NCI-H510A (cell line): ENCODE measurements around the gene NR3C1.

Experiments
- DNase-seq: peaks from one replicate; lab custom pipeline; 2025; lab: John Stamatoyannopoulos, UW

Gene NR3C1

DNA sequence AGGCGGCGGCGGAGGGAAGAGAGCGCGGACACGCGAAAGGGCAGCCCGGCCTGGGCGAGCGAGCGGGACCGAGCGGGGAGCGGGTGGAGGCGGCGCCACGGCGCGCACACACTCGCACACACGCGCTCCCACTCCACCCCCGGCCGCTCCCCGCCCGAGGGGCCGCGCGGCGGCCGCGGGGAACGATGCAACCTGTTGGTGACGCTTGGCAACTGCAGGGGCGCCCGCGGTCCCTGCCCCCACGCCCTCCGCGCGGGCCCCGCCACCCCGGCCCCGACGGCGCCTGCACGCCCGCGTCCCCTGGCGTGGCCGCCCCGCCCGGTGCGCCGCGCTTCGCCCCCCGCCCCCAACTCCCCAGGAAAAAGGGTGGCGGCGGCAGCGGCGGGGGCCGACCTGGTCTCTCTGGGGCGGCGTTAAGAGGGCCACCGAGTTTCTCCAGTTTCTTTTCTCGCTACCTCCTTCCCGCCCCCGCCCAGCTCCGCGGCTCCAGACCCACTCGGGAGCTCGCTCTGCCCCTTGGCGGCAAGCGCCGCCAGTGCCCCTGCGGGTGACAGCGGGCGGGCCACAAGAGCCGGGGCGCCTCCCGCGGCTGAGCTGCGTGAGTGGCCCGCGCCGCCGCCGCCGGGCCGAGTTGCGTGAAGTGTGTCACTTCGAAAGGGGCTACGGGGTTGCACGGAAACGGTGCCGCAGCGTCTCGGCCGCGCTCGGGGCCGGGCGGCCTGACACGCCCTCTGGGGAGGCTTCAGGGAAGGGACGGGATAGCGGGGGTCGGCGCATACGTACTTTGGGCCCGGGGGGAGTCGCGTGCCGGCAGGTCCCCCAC lies at the start of gene NR3C1:
NR3C1 (minus strand) TSS at position 94 of the 823 bp plus-strand sequence. CDS start 2,847 bp downstream, outside the sequence.
- DNase-seq, result peak; percentile 59

DNA sequence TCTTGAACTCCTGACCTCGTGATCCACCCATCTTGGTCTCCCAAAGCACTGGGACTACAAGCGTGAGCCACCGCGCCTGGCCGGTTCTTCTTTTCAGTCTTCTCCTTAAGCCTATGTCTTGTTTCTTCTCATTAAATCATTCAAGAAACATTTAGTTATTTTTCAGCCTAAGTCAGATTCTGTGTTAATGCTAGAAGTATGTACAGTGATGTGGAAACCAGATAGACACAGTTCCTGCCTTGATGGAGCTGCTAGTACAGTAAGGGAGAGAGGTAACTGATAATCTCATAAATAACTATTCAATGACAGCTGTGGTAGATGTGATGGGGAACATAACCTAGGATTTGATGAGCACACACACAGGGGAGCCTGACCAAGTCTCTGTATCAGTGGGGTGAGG lies 46.3 kb upstream of the NR3C1 start:
- no peak for DNase-seq

DNA sequence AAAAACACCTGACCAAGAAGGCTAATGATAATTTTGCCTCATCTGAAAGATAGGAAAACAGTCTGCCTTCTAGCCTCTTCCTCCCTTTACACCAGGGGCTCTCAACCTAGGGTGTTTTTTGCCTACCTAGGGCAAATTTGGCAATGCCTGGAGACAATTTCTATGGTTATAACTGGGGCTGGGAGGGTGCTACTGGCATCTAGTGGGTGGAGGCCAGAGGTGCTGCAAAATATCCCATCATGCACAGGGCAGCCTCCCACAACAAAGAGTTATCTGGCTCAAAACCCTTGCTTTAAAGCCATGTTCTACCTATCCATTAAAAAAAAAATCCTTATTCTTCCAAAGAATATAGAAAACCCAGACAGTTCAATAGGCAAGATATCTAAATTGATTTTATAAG lies 45.0 kb upstream of the NR3C1 start:
- no peak for DNase-seq

- no peak for DNase-seq
Observed at GRCh38 chr5:143447983-143448382, 44.5 kb upstream of the NR3C1 start.

- no peak for DNase-seq
Observed at GRCh38 chr5:143446535-143447226, 43.2 kb upstream of the NR3C1 start.

DNA sequence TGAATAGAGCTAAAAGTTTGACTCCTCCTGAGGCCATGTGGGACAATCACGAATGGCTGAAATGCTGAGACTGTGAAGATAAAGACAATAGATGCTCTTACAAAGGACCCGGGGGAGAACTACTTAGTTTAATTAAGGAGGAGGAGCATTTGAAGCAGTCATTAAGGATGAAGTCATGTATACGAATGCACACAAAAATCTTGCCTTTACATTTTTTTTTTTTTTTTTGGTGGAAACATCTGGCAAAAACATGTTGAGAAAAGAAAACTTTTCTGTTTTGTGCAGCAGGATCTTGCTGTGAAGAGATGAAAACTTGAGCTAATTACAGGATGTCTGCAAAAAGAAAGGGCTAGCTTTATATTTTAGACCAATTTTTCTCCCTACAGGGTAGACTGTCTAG lies 42.3 kb upstream of the NR3C1 start:
- DNase-seq, result no peak

- DNase-seq, result no peak
Observed at GRCh38 chr5:143443330-143443729, 39.8 kb upstream of the NR3C1 start.

GRCh38 chr5:143442385-143442784 lies 38.9 kb upstream of the NR3C1 start:
- no peak for DNase-seq

DNA sequence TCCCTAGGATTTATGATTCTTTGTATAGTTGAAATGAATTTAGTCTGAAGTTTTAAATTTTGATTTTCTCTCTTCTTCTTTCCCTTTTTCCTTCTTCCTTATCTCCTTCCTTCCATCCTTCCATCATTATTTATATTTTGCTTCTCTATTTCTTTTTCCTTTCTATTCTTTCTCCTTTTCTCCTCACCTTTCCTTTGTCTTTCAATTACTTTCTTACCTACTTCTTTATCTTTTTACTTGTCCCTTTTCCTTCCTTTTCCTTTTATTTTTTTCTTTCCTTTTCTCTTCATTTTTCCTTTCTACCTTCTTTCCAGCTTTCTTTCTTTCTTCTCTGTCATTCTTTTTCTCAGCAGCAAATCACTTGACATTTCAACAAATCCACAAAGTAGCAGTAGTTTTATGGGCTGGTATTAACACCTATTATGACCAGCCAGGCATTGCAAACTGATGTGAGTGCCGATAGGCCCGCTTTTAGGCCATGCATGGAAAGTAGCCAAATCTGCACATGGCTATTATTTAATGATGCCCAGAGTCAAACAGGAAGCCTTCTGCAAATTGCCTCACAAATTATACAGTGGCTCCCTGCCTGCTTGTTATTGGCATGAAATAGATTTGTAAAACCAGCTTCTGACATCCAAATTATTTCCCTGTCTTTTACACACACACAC lies 37.1 kb upstream of the NR3C1 start:
- DNase-seq, result no peak

- DNase-seq, result no peak
Observed at GRCh38 chr5:143437666-143438273, 34.3 kb upstream of the NR3C1 start.

DNA sequence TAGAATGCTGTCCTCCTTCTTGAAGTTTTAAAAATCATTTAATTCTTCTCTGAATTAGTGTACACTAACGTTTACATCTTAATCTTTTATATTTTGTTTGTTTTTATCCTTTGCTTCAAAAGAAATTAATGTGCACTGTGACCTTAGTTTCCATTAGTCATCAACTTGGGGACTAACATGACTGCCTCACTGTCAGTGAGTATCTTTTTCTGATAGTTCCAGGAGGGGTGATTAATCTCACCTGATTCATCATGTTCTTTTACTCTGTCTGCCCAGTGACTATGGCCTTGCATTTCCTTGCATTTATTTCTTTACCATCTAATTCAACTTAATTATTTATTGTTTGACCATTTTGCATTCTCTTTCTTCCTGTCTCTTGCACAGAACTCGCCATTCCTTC lies 33.4 kb upstream of the NR3C1 start:
- DNase-seq, result no peak

GRCh38 chr5:143435210-143435657 lies 31.7 kb upstream of the NR3C1 start:
- no peak for DNase-seq

GRCh38 chr5:143434261-143435209 lies 31.0 kb upstream of the NR3C1 start:
- DNase-seq, result no peak

GRCh38 chr5:143433670-143434069 lies 30.2 kb upstream of the NR3C1 start:
- no peak for DNase-seq

DNA sequence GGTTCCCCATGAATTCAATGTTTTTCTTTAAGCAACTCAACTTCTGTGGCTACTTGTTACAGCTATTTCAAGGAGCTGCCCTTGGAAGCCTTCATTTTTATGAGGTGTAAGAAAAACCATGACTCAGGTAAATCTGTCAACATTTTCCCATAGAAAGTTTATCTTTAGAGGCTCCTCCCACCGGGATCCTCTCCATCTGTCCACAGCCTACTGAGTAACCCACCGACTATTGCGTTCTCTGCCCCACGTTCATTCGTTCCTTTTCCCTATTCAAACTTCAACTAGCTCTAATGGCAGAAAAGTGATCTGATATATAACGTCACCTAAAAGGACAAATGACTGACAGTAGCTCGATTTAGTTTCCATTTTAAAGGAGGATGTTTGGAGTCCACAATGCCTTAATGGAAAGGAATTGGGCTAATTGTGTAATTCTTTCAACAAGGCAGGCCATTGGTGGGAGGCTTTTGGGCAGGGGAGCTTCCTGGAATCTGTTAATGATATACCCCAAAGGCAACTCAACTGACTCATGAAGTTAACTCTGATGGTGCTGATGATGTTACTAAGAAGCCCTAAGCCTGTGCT lies 29.3 kb upstream of the NR3C1 start:
- no peak for DNase-seq

DNA sequence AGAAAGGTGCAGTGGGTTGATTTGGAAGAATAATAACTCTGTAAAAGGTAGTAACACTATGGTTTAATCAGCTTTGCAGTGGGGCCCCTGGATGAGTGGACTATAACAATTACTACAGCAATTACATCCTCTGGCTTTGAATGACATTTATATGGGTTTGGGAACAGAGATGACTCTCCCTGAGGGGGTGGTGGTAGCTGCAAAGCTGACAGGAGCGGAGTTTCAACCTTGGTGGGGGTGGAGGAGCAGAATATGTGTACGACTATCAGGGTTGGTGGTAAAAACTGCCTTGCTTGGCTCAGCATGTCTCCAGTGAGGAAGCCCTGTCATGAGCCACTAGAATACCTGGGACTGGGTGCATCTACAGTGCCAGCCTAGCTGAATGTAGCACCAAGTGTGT lies 28.3 kb upstream of the NR3C1 start:
- no peak for DNase-seq

GRCh38 chr5:143428738-143429420 lies 25.4 kb upstream of the NR3C1 start:
- DNase-seq, result no peak

DNA sequence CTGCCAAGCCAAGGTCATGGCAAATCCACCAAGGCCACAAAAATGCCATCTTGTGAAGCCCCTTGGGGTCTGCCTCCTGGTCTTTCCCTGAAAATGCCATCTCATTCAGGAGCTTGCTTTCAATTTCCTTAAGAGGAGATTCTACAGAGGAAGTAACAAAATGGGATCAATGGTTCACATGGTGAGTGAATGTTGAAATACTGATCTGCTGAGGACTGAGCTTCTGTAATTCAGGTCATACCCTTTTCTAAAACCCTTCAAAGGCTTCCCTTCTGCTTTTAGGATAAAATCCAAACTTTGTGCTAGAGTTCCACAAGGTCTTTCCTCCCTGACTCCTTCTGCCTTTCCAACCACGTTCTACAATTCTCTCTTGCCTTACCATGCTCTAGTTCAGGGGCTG lies 24.7 kb upstream of the NR3C1 start:
- DNase-seq, result no peak

GRCh38 chr5:143427122-143427735 lies 23.7 kb upstream of the NR3C1 start:
- DNase-seq, result no peak
